ENCODE measurements around the gene AP1M1. TPM values are rescaled to one million over a fixed set of nuclear protein-coding genes. Genes with fewer than 3 reads are reported as not detected.

The AP1M1 gene
- total RNA-seq, 6 experiments from 2014 or later = 44.5 to 102 (median 62.5) TPM

DNA sequence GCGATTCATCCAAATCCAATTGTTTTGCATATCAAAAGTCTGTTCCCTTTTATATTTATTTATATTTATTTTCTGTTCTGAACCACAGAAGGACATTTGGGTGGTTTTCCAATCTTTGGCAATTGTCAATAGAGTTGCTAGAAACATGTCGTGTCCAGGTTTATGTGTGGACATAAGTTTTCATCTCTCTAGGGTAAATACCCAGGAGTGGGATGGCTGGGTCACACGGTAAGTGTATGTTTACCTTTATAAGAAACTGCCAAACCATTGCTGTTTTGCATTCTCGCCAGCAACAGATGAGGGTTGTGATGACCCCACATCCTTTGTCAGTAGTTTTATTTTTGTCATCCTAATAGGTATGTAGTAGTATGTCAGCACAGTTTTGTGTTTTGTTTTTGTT, 12.5 kb downstream of the AP1M1 start:
- no peaks in the 10 kb centered on the region for H3K9me3 ChIP-seq
- peaks cover 5 to 39% (median 20%) of the 10 kb centered on the region in 4 donors for H3K36me3 ChIP-seq
- H3K27ac ChIP-seq = no peak overlapping the region
- H3K4me1 ChIP-seq = peaks cover 2 to 17% (median 8%) of the 10 kb centered on the region in 4 donors
- intact Hi-C loops (cut with DNase I) = no loop called here
- TF ChIP-seq CTCF (IDR thresholded peaks at IDR 0.05) = no peak
- no peak for TF ChIP-seq POLR2A (IDR thresholded peaks at IDR 0.05)
- DNase-seq = no peak
- no peak overlapping the region for H3K4me3 ChIP-seq
- H3K27me3 ChIP-seq = no peaks in the 10 kb centered on the region
- ATAC-seq = peak in 1 of 4 donors; percentile 10
- 60% methylated on average over 4 of the region's 4 CpGs for WGBS (ENCODE audit: insufficient coverage, low coverage, low lambda C conversion rate, missing lambda C conversion rate)

DNA sequence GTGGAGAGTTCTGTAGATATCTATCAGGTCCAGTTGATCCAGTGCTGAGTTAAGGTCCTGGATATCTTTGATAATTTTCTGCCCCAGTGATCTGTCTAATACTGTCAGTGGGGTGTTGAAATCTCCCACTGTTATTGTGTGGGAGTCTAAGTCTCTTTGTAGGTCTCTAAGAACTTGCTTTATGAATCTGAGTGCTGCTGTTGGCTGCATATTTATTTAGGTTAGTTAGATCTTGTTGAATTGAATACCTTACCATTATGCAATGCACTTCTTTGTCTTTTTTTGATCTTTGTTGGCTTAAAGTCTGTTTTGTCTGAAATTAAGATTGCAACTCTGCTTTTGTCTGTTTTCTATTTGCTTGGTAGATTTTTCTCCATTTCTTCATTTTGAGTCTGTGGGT, 15.4 kb downstream of the AP1M1 start:
- peaks cover 5 to 38% (median 20%) of the 10 kb centered on the region in 4 donors for H3K36me3 ChIP-seq
- ATAC-seq = no peak

GRCh38 chr19:16216744-16217670, 19.3 kb downstream of the AP1M1 start:
- TF ChIP-seq CTCF (IDR thresholded peaks at IDR 0.05) = no peak
- Histone ChIP-seq H3K27ac (no peak overlapping the region), H3K9me3 (no peaks in the 10 kb centered on the region), H3K27me3 (no peaks in the 10 kb centered on the region), H3K4me3 (no peak overlapping the region), H3K4me1 (no peaks in the 10 kb centered on the region), H3K36me3 (peaks cover 0 to 24% (median 12%) of the 10 kb centered on the region in 4 donors)
- WGBS (ENCODE audit: insufficient coverage, low coverage, low lambda C conversion rate, missing lambda C conversion rate) = 68% methylated on average over 3 of the region's 13 CpGs
- intact Hi-C loops (cut with DNase I) = no loop called here
- DNase-seq (peak in 1 of 3 donors; percentile 36), ATAC-seq (peak in 2 of 4 donors; percentile 16 to 33)

More for the DNA sequence above, 15.4 kb downstream of the AP1M1 start:
- no peak for DNase-seq
- Histone ChIP-seq H3K27ac (no peak overlapping the region), H3K27me3 (no peaks in the 10 kb centered on the region), H3K4me3 (no peak overlapping the region), H3K4me1 (peaks cover 0 to 6% (median 0%) of the 10 kb centered on the region in 4 donors), H3K9me3 (no peaks in the 10 kb centered on the region)
- TF ChIP-seq CTCF (IDR thresholded peaks at IDR 0.05) = no peak
- no peak for TF ChIP-seq POLR2A (IDR thresholded peaks at IDR 0.05)
- intact Hi-C loops (cut with DNase I) = no loop called here

DNA sequence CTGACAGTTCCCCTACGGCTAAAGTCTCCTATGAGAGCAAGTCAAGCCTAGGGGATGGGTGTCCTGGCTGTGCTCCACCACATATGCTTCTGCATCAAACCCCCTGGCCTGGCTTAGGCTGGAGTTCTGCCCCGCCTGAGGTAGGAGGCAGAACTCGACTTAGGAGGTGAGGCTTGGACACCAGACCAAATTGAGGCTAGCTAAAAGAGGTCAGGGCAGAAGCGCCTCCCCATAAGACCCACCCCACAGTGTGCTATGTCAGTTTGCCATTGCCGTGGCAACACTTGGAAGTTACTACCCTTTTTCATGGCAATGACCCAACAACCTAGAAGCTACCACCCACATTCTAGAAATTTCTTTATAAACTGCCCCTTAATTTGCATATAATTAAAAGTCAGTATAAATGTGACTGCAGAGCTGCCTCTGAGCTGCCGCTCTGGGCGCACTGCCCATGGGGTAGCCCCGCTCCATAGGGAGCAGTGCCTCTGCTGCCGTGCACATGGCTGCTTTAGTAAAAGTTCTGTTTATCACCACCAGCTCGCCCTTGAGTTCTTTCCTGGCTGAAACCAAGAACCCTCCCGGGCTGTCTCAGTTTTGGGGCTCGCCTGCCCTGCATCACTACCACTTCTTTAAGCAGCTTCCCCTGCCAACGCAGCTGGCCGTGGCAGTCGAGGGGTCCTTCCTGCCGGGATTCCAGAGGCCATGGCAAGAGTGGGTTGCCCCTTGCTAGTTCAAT, 20.2 kb downstream of the AP1M1 start:
- Histone ChIP-seq H3K27ac (no peak overlapping the region), H3K4me3 (no peak overlapping the region), H3K9me3 (no peaks in the 10 kb centered on the region), H3K36me3 (peaks cover 0 to 29% (median 16%) of the 10 kb centered on the region in 4 donors), H3K27me3 (no peaks in the 10 kb centered on the region), H3K4me1 (no peaks in the 10 kb centered on the region)
- intact Hi-C loops (cut with DNase I) = no loop called here
- peak in 2 of 4 donors; percentile 14 to 50 for ATAC-seq
- TF ChIP-seq CTCF (IDR thresholded peaks at IDR 0.05) (no peak), POLR2A (IDR thresholded peaks at IDR 0.05) (no peak)
- 83% methylated on average over 5 of the region's 16 CpGs for WGBS (ENCODE audit: insufficient coverage, low coverage, low lambda C conversion rate, missing lambda C conversion rate)
- no peak for DNase-seq
